ENCODE measurements around the gene HHIPL2. TPM values are rescaled to one million over a fixed set of nuclear protein-coding genes. Genes with fewer than 3 reads are reported as not detected.

The HHIPL2 gene
- total and polyA plus RNA-seq, 10 of the 15 experiments (the other 5 are each of a cell fraction or from before 2014, with no cell fraction given): 0.06 to 0.29 (median 0.09) TPM; not detected in 3

- in situ Hi-C loops (cut with MboI): no loop called here
- CTCF ChIA-PET: no interaction called here
- FAIRE-seq: no peak
These were observed 4.1 kb downstream of the HHIPL2 start for GRCh38 chr1:222543817-222544216.

More at GRCh38 chr1:222543817-222544216, 4.1 kb downstream of the HHIPL2 start:
- ChIA-PET SMC1A (ENCODE audit: uncharacterized antibody, unreplicated experiment) (no interaction called here), RAD21 (ENCODE audit: unreplicated experiment) (no interaction called here), POLR2A (interaction anchor here (0.6 kb wide), 1 partner anchor 57 kb away, joined by 4 read pairs; no protein-coding TSS in a partner anchor)
- H3K9ac ChIP-seq (ENCODE audit: control insufficient read depth, insufficient read depth, low read length): no peak overlapping the region
- H3K79me2 ChIP-seq (ENCODE audit: control insufficient read depth, insufficient read depth, low read length): no peaks in the 10 kb centered on the region
- no peak for ATAC-seq
- no peak overlapping the region for H3K4me2 ChIP-seq (ENCODE audit: control insufficient read depth, insufficient read depth)
- no peak overlapping the region for H3K4me3 ChIP-seq
- H3K9me3 ChIP-seq (replicated peaks; ENCODE audit: control insufficient read depth, insufficient read depth, low read length): no peaks in the 10 kb centered on the region
- no peak overlapping the region for H2AFZ ChIP-seq (ENCODE audit: control insufficient read depth, low read depth, low read length)
- no peaks in the 10 kb centered on the region for H3K36me3 ChIP-seq (ENCODE audit: control insufficient read depth in 2 of 2, insufficient read depth in 2 of 2, low read length in 1 of 2)
- DNase-seq (ENCODE audit: low read depth, low spot score): no peak
- intact Hi-C loops (cut with micrococcal nuclease; ENCODE audit: unreplicated experiment): no loop called here
- WGBS (ENCODE audit: insufficient coverage, insufficient replicate concordance, low lambda C conversion rate, missing lambda C conversion rate): 74% methylated on average over 21 of the region's 21 CpGs
- no TSS peak for BruUV-seq (replicated peaks)
- H3K27ac ChIP-seq (ENCODE audit: control insufficient read depth, insufficient read depth): no peak overlapping the region
- H4K20me1 ChIP-seq (ENCODE audit: control insufficient read depth, insufficient read depth): no peaks in the 10 kb centered on the region
- no peaks in the 10 kb centered on the region for H3K27me3 ChIP-seq (replicated peaks in 1 of 2; ENCODE audit: control insufficient read depth in 2 of 2, insufficient read depth in 2 of 2, low read length in 1 of 2)
- TF ChIP-seq ELK1 (IDR thresholded peaks at IDR 0.05; ENCODE audit: low read depth, low read length) (no peak), FOXK2 (IDR thresholded peaks at IDR 0.05) (no peak), E2F8 (IDR thresholded peaks at IDR 0.05; ENCODE audit: low read depth, partially characterized antibody) (no peak), REST (IDR thresholded peaks at IDR 0.05; ENCODE audit: low read depth, low read length) (no peak), ATF3 (IDR thresholded peaks at IDR 0.05; ENCODE audit: borderline replicate concordance, extremely low read depth, low read depth, low read length) (no peak), MYB (IDR thresholded peaks at IDR 0.05; ENCODE audit: borderline replicate concordance, low read depth, low read length) (no peak), SREBF1 (IDR thresholded peaks at IDR 0.05; ENCODE audit: low read length) (no peak), ZBED1 (IDR thresholded peaks at IDR 0.05; ENCODE audit: borderline replicate concordance) (no peak), BHLHE40 (IDR thresholded peaks at IDR 0.05; ENCODE audit: borderline replicate concordance in 1 of 2, low read depth in 2 of 2, low read length in 1 of 2) (no peak), MXI1 (IDR thresholded peaks at IDR 0.05; ENCODE audit: low read depth, low read length) (no peak), RBBP5 (conservative IDR thresholded peaks at IDR 0.05) (no peak), EGR1 (IDR thresholded peaks at IDR 0.05; ENCODE audit: borderline replicate concordance in 1 of 2, low read depth in 2 of 2, low read length in 2 of 2) (no peak), NFYB (IDR thresholded peaks at IDR 0.05; ENCODE audit: insufficient read depth, low read depth, low read length) (no peak), TBL1XR1 (IDR thresholded peaks at IDR 0.05; ENCODE audit: low read depth, low read length) (no peak), JUNB (IDR thresholded peaks at IDR 0.05) (no peak), CHD1 (IDR thresholded peaks at IDR 0.05; ENCODE audit: low read depth, low read length) (no peak), POLR2A (IDR thresholded peaks at IDR 0.05; ENCODE audit: low read depth, low read length) (no peak)
- H3K4me1 ChIP-seq (ENCODE audit: control insufficient read depth, insufficient read depth, low read length): no peaks in the 10 kb centered on the region

Data from GM12878 (cell line).